ENCODE results near the gene CBX3.
"Not testable (repeated sequence)": the region's sequence is repeated elsewhere in the genome, so short reads cannot be mapped to it uniquely, and the experiment has no call there.

The CBX3 gene

DNA sequence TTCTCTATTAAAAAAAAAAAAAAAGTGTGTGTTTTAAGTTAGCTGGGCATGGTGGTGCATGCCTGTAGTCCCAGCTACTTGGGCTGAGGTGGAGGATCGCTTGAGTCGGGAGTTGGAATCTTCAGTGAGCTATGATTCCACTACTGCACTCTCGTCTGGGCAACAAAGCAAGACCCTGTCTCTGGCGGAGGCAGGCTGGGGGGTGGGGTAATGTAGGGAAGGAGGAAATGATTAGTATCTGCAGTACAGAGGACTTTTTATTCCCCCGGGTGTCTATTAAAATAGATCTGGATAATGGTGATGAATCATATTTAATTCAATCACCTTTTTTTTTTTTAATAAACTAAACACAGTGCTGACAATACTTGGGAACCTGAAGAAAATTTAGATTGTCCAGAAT, 6.5 kb downstream of the CBX3 start:
- DNase-seq, result no peak

DNA sequence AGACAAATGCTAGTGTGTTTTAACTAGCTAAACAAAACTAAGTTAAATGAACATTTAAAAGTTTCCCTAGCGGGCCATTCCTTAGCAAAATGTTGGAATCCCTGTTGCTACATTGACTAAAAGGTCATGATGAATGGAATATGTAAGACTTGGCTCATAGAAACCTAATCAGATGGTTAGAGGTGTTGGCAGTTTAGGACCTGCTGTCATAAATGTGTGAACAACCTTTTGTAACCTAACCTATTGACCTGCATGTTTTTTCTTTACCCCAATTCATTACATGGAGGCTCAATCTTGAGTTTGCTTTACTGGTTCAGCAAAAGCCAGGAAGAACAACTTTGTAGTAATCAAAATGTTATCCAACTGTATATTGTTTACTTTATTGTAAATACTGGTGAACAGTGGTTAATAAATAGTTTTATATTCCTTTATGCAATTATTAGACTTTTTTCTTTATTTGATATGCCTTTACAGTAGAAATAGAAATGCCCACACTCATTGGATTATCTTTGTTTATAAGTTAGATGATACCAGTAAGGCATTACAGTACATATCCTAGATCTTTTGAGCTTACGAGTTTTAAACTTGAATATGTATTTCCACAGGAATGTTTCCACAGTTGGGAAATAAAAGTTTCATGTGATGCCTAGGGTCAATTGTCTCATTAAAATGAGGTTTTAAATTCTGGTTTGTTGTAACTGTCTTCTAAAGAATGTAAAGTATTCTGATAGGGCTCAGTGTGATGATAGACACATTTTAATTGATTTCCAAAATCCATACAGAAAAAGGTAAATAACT, 11.6 kb downstream of the CBX3 start:
- DNase-seq, result no peak

DNA sequence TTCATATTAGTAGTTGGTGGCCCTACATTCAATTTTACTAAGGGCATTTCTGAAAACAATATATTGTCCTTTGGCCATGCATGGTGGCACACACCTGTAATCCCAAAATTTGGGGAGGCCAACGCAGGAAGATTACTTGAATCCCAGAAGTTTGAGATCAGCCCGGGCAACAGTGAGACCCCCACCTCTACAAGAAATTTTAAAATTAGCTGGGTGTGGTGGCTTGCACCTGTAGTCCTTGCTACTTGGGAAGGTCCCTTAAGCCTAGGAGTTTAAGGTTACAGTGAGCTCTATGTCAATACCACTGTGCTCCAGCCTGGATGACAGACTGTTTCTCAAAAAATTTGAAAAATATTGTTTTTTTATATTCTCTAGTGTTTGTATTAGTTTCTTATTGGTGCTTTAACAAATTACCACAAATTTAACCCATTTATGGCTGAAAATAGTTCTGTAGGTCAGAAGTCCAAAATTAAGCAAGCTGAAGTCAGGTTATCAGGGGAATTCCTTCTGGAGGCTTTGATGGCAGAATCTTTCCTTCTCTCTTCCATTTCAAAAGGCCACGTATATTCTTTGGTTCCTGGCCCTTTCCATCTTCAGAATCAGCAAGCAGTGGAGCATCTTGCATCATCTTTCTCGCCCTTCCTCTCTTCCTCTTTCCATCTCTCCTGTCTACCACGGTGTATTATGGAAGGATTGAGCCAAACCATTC, 12.4 kb downstream of the CBX3 start:
- DNase-seq, result no peak

DNA sequence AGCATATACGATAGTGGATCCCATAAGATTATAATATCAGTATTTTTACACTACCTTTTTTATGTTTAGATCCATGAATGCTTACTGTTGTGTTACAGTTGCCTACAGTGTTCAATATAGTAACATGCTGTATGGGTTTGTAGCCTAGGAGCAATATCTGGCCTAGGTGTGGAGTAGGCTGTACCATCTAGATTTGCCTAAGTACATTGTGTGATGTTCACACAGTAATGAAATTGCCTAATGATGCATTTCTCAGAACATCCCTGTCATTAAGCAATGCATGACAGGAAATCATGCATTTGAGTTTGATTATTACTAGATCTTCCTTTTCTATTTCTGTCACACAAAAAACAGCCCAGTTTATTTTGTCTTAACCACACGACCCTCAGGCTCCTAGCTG, 14.5 kb downstream of the CBX3 start:
- no peak for DNase-seq

DNA sequence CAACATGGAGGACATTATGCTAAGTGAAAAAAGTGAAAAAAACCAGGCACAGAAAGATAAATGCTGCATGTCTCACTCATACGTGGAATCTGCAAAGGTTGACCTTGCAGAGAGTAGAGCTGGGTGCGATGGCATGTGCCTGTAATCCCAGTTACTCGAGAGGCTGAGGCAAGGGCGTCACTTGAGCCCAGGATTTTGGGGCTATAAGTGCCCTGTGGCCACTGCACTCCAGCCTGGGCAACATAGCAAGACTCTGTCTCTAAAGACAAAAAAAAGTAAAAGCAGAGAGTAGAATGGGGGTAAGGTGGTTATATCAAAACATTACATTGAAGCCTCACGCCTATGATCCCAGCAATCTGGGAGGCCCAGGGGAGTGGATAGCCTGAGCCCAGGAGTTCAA, 22.8 kb downstream of the CBX3 start:
- no peak for DNase-seq

DNA sequence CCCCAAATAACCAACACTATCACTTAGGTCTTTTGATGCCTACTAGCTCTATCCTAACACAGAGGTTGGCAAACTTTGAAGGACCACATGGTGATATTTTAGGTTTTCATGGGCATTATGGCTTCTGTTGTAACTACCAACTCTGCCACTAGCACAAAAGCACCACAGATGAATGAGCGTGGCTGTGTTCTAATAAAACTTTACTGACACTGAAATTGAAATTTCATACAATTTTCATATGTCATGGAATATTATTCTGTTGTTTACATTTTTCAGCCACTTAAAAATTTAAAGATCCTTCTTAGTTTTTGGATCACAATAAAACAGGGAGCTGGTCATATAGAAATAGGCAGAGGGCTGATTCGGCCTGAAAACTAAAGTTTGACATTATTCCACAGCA, 26.4 kb downstream of the CBX3 start:
- DNase-seq, result no peak

DNA sequence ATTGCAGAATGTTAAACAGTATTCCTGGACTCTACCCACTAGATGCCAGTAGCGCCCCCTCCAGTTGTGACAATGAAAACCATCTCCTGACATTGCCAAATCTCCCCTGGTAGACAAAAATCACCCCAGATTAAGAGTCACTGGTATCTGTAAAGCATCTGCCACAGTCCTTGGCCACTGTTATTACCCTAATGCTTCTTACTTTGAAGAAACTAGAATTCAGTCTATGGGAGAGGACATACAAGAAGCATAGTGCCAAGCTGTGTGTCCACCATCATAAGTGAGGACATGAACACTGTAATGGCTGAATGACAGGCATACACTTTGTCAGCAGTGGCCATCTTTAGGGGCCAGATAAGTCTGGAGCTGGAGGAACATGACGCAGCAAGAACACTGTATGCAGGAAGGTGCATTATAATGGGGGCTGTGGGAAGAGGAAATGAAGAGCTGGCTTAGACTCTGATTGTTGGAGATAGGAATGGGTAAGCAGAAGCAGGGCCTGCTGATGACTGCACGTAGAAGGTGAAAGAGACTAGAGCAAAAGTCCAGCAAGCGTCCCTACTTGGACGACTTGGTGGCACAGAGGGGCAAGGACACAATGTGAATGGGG, 32.5 kb downstream of the CBX3 start:
- DNase-seq, result no peak

DNA sequence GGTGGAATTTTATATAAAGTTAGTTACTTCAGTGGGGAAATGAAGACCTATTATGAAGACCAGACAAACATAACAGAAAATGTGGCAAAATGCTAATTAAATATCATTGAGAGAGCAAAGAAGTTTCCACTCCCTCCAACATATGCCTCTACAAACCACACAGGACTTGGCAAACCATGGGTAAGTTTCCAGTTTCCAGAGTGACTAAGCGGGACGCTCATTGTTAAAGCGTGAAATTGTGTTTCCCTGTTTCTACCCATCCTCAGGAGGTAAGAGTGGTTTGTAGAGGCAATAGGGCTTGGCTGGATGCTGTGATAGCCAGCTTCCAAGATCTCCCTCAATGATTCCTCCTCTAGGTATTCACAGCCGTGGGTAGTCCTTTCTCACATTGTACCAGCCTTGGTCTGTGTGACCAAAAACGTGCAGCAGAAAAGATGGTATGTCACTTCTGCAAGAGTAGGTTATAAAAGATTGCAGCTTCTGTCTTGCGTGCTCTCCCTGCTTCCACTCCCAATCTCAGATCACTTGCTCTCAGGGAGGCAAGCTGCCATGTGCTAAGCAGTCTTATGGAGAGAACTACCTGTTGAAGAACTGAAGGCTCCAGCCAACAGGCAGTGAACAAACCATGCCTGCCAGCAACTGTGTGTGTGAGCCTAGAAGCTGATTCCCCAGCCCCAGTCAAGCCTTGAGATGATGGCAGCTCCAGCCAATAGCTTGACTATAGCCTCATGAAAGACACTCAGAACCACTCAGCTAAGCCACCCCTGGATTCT, 35.7 kb downstream of the CBX3 start:
- DNase-seq, result no peak

DNA sequence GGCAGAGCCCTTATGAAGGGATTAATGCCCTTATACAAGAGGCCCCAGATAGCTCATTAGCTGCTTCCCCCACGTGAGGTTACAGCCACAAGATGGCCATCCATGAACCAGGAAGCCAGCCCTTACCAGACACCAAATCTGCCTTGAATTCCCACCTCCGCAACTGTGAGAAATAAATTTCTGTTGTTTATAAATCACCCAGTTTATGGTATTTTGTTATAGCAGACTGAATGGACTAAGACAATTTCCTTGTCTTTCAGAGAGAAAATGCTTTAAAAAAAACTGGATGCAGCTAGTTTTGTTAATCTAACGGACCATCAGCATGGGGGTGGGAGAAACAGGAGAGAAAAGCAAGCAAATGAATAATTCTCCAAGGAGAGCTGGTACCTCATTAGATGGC, 36.5 kb downstream of the CBX3 start:
- no peak for DNase-seq

DNA sequence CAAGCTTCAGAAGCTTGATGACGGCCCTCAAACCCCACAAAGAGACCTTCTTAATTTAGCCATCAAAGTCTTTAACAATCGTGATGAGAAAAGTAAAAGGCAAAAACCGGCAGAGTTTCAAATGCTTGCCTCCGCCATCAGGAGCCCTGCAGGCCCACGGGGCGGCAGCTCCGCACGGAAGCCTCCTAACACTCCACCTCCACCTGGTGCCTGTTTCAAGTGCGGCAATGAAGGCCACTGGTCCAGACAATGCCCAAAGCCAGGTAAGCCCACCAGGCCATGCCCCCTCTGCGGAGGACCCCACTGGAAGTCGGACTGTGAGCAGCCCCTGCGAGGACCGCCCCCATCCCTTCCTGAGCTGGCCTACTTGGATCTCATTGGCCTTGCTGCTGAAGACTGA, 43.6 kb downstream of the CBX3 start:
- no peak for DNase-seq

DNA sequence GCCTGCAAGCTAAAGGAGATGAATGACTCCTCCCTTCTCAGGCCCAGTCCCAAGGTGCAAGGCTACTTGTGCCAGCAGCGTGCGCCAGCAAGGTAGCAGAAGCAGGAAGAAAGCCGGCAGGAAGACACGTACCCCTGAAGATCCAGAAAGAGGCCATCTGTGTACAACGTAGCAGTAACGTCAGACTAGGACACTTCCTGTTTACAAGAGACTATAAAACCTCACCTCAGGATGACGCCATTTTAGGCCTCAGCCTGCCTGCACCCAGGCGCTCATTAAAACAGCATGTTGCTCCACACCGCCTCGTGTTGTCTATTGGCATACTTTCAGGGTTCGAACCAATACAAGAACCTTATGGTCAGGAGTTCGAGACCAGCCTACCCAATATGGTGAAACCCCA, 48.7 kb downstream of the CBX3 start:
- DNase-seq, result no peak

DNA sequence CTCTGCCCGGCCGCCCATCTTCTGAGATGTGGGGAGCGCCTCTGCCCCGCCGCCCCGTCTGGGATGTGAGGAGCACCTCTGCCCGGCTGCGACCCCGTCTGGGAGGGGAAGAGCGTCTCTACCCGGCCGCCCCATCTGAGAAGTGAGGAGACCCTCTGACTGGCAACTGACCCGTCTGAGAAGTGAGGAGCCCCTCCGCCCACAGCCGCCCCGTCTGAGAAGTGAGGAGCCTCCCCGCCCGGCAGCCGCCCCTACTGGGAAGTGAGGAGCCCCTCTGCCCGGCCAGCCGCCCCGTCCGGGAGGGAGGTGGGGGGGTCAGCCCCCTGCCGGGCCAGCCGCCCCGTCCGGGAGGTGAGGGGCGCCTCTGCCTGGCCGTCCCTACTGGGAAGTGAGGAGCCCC, 60.3 kb downstream of the CBX3 start:
- not testable (repeated sequence) for DNase-seq

All from NCI-H1105 treated with DMSO at 0.1 percent for 48 hours (cell line).